HEK293 (cell line): ENCODE results near the gene PPM1F.

Source experiments
- CTCF ChIA-PET: fragments of 350-600 bp; formaldehyde crosslinking; extraction: SDS; loops from one replicate; lab custom pipeline; 2021; ENCODE audit warnings: antibody characterized with exemption; lab: Yijun Ruan, JAX
- POLR2A ChIA-PET: fragments of 300-600 bp; formaldehyde crosslinking; extraction: SDS; loops from one replicate; lab custom pipeline; 2020; ENCODE audit warnings: antibody characterized with exemption, inconsistent platforms; lab: Yijun Ruan, JAX
- H3K27ac ChIP-seq: fragments of 200-500 bp; sonication (Bioruptor generic); 2 replicates; pipeline ENCODE4 v1.5.1; 2014; ENCODE audit warnings: low read depth, low read length, control low read depth, inconsistent platforms; ENCODE audit errors: extremely low read depth
- H3K36me3 ChIP-seq, 2 experiments: fragments of 200-500 bp in 1 of 2; sonication (Bioruptor generic) in 1 of 2; 1 replicate in 1 of 2; 2 replicates in 1 of 2; pipeline ENCODE4 v1.5.1; 2014 to 2017; ENCODE audit warnings: inconsistent platforms in 2 of 2, low read length in 2 of 2; ENCODE audit not compliant: control insufficient read depth in 2 of 2, insufficient read depth in 1 of 2
- H3K4me1 ChIP-seq: fragments of 200-500 bp; sonication (Bioruptor generic); 2 replicates; pipeline ENCODE4 v1.5.1; 2014; ENCODE audit warnings: mild to moderate bottlenecking, low read length, inconsistent platforms; ENCODE audit not compliant: control insufficient read depth, insufficient read depth
- H3K4me3 ChIP-seq: 2 replicates; pipeline ENCODE4 v1.5.1; 2011; ENCODE audit warnings: low read depth, mild to moderate bottlenecking, control low read depth, low read length, moderate library complexity
- H3K9me3 ChIP-seq: fragments of 200-500 bp; sonication (Bioruptor generic); 2 replicates; pipeline ENCODE4 v1.5.1; 2014; ENCODE audit warnings: low read depth, low read length, inconsistent platforms; ENCODE audit not compliant: control insufficient read depth, insufficient read depth
- HOXA7 ChIP-seq: sonication (generic); formaldehyde crosslinking; IDR thresholded peaks from 2 replicates; pipeline ENCODE4 v1.8.1; 2022; ENCODE audit warnings: missing genetic modification reagents, borderline replicate concordance
- PRDM1 ChIP-seq: fragments of 450-650 bp; formaldehyde crosslinking; IDR thresholded peaks from 2 replicates; pipeline ENCODE4; 2016; ENCODE audit warnings: missing biosample characterization, missing genetic modification characterization
- ZBTB17 ChIP-seq: fragments of 450-650 bp; formaldehyde crosslinking; IDR thresholded peaks from 2 replicates; pipeline ENCODE4 v1.5.1; 2016; ENCODE audit warnings: missing biosample characterization, missing genetic modification characterization
- ZBTB20 ChIP-seq: fragments of 450-650 bp; formaldehyde crosslinking; IDR thresholded peaks from 2 replicates; pipeline ENCODE4 v1.5.1; 2016; ENCODE audit warnings: missing biosample characterization, missing genetic modification characterization
- ZNF184 ChIP-seq: fragments of 450-650 bp; IDR thresholded peaks from 2 replicates; pipeline ENCODE4 v1.5.1; 2018; ENCODE audit warnings: missing biosample characterization, mild to moderate bottlenecking, missing genetic modification characterization
- ZNF571 ChIP-seq: fragments of 450-650 bp; formaldehyde crosslinking; IDR thresholded peaks from 2 replicates; pipeline ENCODE4 v1.5.0; 2017; ENCODE audit warnings: missing biosample characterization, missing genetic modification characterization
- ZNF621 ChIP-seq: fragments of 450-650 bp; formaldehyde crosslinking; IDR thresholded peaks from 2 replicates; pipeline ENCODE4 v1.5.1; 2017; ENCODE audit warnings: missing biosample characterization, missing genetic modification characterization
- ZNF785 ChIP-seq: fragments of 450-650 bp; formaldehyde crosslinking; IDR thresholded peaks from 2 replicates; pipeline ENCODE4 v1.5.1; 2016; ENCODE audit warnings: missing biosample characterization, missing genetic modification characterization
- TF ChIP-seq, protein P1 (sequence below): fragments of 450-650 bp; formaldehyde crosslinking; IDR thresholded peaks from 2 replicates; pipeline ENCODE4 v1.5.1; 2016; ENCODE audit warnings: missing biosample characterization, missing genetic modification characterization
- TF ChIP-seq, protein P2 (sequence below): fragments of 450-650 bp; formaldehyde crosslinking; IDR thresholded peaks from 2 replicates; pipeline ENCODE4 v1.5.1; 2016; ENCODE audit warnings: missing biosample characterization, missing genetic modification characterization, low read depth
- TF ChIP-seq, protein P3 (sequence below): fragments of 450-650 bp; formaldehyde crosslinking; IDR thresholded peaks from 2 replicates; pipeline ENCODE4 v1.5.1; 2016; ENCODE audit warnings: missing biosample characterization, missing genetic modification characterization

PPM1F gene

DNA sequence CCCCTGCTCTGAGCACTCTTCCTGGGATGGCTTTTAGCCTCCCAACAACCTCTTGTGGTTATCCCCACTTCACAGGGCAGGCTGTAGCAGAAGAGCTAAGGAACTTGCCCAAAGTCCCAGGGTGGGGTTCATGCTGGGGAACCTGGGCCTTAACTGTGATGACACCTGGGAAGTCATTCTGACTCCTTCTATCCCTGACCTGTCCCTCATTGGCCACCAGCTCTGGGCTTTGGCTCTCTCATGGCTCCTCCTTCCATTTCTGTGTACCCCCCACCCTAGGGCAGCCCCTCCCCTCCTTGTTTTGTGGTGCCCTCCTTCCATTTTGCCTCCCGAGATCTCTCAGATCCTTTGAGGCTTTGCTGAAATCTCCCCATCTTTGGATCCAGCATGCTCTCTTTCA is 2.7 kb downstream of the PPM1F start:
- TF ChIP-seq, protein P1, sequence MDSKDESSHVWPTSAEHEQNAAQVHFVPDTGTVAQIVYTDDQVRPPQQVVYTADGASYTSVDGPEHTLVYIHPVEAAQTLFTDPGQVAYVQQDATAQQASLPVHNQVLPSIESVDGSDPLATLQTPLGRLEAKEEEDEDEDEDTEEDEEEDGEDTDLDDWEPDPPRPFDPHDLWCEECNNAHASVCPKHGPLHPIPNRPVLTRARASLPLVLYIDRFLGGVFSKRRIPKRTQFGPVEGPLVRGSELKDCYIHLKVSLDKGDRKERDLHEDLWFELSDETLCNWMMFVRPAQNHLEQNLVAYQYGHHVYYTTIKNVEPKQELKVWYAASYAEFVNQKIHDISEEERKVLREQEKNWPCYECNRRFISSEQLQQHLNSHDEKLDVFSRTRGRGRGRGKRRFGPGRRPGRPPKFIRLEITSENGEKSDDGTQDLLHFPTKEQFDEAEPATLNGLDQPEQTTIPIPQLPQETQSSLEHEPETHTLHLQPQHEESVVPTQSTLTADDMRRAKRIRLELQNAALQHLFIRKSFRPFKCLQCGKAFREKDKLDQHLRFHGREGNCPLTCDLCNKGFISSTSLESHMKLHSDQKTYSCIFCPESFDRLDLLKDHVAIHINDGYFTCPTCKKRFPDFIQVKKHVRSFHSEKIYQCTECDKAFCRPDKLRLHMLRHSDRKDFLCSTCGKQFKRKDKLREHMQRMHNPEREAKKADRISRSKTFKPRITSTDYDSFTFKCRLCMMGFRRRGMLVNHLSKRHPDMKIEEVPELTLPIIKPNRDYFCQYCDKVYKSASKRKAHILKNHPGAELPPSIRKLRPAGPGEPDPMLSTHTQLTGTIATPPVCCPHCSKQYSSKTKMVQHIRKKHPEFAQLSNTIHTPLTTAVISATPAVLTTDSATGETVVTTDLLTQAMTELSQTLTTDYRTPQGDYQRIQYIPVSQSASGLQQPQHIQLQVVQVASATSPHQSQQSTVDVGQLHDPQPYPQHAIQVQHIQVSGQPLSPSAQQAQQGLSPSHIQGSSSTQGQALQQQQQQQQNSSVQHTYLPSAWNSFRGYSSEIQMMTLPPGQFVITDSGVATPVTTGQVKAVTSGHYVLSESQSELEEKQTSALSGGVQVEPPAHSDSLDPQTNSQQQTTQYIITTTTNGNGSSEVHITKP = no peak
- TF ChIP-seq ZNF184 (tag by site-specific recombination) = no peak
- TF ChIP-seq ZNF621 = no peak
- no peak for TF ChIP-seq ZBTB20 (tag by site-specific recombination)
- no peaks in the 10 kb centered on the region for H3K4me1 ChIP-seq

DNA sequence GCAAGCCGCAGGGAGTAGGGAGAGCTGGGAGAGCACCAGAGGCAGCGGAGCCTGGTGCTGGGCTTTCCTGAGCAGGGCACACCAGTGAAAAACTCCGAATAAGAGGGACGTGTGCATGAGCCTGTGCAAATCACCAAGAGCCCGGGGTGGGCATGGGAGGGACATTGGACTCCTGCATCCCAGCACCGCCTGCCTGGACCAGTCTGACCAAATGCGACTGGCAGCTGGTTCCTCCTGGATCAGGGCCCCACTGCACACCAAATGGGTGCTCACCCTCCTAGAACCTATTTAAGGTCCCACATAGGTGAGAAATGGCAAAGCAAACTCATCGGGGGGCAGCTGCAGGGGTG is 3.1 kb downstream of the PPM1F start:
- Histone ChIP-seq H3K36me3 (peaks cover 0 to 19% of the 10 kb centered on the region in 2 experiments; a peak in 1 of 3 replicates), H3K9me3 (no peaks in the 10 kb centered on the region), H3K4me1 (no peaks in the 10 kb centered on the region), H3K4me3 (no peak overlapping the region), H3K27ac (no peak overlapping the region)
- ChIA-PET POLR2A (no interaction called here), CTCF (interaction anchor here (0.7 to 8.2 kb wide), 5 partner anchors 10 to 286 kb away, joined by 3 to 120 read pairs (median 3); no protein-coding TSS in a partner anchor)
- no peak for TF ChIP-seq ZNF785

More for the DNA sequence above, 2.7 kb downstream of the PPM1F start:
- ChIA-PET POLR2A (interaction anchor here (1.3 kb wide), 1 partner anchor 12 kb away, joined by 4 read pairs; no protein-coding TSS in a partner anchor), CTCF (interaction anchor here (0.6 to 8.2 kb wide), 6 partner anchors 11 to 286 kb away, joined by 3 to 120 read pairs (median 3); no protein-coding TSS in a partner anchor)
- no peaks in the 10 kb centered on the region for H3K9me3 ChIP-seq
- peaks cover 0 to 15% of the 10 kb centered on the region in 2 experiments; a peak in 1 of 3 replicates for H3K36me3 ChIP-seq
- H3K27ac ChIP-seq = no peak overlapping the region
- no peak overlapping the region for H3K4me3 ChIP-seq

DNA sequence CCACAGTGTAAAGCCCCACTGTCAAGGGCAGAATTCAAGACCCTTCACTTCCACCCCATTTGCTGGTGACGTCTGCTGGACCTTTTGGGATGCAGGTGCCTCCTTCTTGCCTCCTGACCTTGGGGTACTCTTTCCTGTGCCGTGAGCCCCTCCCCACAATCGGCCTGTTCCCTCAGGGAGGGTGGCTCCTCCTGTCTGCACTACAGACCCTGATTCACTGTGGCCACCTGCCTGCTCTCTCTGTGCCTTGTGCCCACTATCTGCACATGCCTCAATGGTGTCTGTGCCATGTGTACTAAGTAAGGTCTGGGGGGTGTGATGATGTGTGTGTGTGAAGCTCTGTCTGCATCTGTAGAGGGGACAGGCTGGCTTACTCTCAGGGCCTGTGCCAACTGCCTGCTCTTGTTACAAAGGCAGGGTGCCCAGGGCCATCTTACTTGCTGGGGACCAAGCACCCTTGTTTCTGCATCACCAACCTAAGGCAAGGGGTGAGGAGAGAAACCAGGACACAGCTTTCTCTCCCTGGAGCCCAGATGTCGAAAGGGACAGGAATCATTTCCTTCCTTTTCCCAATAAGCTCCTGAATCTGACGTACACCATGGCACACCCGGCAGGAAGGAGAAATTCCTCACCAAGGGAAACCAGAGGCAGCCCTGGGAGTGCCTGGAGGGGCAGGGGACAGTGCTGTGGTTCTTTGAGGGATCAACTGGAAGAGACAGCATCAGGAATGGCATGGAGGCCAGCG is 3.7 kb downstream of the PPM1F start:
- Histone ChIP-seq H3K4me1 (no peaks in the 10 kb centered on the region), H3K27ac (no peak overlapping the region), H3K9me3 (no peaks in the 10 kb centered on the region), H3K4me3 (no peak overlapping the region), H3K36me3 (peaks cover 0 to 24% of the 10 kb centered on the region in 2 experiments; a peak in 1 of 3 replicates)
- ChIA-PET CTCF (interaction anchor here (1.1 to 8.2 kb wide), 4 partner anchors 10 to 287 kb away, joined by 3 to 120 read pairs (median 3); no protein-coding TSS in a partner anchor), POLR2A (no interaction called here)
- TF ChIP-seq PRDM1 (tag by site-specific recombination) (0 out of 2 replicates have a peak, but pooled peaks have one; percentile 5), ZBTB17 (tag by site-specific recombination) (no peak)

DNA sequence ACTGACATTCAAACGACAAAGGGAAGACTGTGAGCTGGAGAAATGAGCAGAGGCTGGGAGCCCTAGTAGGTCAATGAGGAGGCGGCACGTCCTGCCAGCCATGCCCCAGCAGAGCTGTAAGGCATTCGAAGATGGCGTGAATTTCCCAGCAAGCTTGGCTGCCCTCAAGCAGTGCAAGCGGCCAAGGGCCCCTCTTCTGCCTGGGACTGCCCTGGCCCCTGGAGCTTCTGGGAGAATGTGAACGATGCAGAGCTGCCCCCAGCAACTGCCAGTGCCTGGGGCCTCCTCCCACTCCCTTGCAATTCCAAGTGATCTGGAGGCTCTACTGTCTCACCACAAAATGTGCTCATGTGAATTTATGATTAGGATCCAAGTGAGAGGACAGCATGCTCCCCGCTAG is 4.3 kb downstream of the PPM1F start:
- Histone ChIP-seq H3K9me3 (no peaks in the 10 kb centered on the region), H3K4me1 (no peaks in the 10 kb centered on the region), H3K4me3 (no peak overlapping the region), H3K27ac (no peak overlapping the region), H3K36me3 (peaks cover 0 to 30% of the 10 kb centered on the region in 2 experiments; a peak in 1 of 3 replicates)
- CTCF ChIA-PET = interaction anchor here (0.6 to 8.2 kb wide), 4 partner anchors 9 to 1429 kb away, joined by 3 to 120 read pairs (median 4); no protein-coding TSS in a partner anchor
- POLR2A ChIA-PET = no interaction called here
- TF ChIP-seq ZNF571 (tag by site-specific recombination) = no peak
- TF ChIP-seq, protein P2, sequence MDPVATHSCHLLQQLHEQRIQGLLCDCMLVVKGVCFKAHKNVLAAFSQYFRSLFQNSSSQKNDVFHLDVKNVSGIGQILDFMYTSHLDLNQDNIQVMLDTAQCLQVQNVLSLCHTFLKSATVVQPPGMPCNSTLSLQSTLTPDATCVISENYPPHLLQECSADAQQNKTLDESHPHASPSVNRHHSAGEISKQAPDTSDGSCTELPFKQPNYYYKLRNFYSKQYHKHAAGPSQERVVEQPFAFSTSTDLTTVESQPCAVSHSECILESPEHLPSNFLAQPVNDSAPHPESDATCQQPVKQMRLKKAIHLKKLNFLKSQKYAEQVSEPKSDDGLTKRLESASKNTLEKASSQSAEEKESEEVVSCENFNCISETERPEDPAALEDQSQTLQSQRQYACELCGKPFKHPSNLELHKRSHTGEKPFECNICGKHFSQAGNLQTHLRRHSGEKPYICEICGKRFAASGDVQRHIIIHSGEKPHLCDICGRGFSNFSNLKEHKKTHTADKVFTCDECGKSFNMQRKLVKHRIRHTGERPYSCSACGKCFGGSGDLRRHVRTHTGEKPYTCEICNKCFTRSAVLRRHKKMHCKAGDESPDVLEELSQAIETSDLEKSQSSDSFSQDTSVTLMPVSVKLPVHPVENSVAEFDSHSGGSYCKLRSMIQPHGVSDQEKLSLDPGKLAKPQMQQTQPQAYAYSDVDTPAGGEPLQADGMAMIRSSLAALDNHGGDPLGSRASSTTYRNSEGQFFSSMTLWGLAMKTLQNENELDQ (tag by site-specific recombination) = no peak
- TF ChIP-seq HOXA7 (CRISPR knock-in tag) = no peak
- TF ChIP-seq, protein P3, sequence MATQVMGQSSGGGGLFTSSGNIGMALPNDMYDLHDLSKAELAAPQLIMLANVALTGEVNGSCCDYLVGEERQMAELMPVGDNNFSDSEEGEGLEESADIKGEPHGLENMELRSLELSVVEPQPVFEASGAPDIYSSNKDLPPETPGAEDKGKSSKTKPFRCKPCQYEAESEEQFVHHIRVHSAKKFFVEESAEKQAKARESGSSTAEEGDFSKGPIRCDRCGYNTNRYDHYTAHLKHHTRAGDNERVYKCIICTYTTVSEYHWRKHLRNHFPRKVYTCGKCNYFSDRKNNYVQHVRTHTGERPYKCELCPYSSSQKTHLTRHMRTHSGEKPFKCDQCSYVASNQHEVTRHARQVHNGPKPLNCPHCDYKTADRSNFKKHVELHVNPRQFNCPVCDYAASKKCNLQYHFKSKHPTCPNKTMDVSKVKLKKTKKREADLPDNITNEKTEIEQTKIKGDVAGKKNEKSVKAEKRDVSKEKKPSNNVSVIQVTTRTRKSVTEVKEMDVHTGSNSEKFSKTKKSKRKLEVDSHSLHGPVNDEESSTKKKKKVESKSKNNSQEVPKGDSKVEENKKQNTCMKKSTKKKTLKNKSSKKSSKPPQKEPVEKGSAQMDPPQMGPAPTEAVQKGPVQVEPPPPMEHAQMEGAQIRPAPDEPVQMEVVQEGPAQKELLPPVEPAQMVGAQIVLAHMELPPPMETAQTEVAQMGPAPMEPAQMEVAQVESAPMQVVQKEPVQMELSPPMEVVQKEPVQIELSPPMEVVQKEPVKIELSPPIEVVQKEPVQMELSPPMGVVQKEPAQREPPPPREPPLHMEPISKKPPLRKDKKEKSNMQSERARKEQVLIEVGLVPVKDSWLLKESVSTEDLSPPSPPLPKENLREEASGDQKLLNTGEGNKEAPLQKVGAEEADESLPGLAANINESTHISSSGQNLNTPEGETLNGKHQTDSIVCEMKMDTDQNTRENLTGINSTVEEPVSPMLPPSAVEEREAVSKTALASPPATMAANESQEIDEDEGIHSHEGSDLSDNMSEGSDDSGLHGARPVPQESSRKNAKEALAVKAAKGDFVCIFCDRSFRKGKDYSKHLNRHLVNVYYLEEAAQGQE (tag by site-specific recombination) = no peak
